Glomerular visceral epithelial cell (primary cell): ENCODE results near the gene GOLGA2.

ENCODE experiments used
- DNase-seq: peaks from one replicate; pipeline ENCODE4 v3.0.0-alpha.2; 2016; ENCODE audit errors: extremely low spot score

Gene GOLGA2

GRCh38 chr9:128211981-128212281 is 63.9 kb downstream of the GOLGA2 start:
- no peak for DNase-seq

DNA sequence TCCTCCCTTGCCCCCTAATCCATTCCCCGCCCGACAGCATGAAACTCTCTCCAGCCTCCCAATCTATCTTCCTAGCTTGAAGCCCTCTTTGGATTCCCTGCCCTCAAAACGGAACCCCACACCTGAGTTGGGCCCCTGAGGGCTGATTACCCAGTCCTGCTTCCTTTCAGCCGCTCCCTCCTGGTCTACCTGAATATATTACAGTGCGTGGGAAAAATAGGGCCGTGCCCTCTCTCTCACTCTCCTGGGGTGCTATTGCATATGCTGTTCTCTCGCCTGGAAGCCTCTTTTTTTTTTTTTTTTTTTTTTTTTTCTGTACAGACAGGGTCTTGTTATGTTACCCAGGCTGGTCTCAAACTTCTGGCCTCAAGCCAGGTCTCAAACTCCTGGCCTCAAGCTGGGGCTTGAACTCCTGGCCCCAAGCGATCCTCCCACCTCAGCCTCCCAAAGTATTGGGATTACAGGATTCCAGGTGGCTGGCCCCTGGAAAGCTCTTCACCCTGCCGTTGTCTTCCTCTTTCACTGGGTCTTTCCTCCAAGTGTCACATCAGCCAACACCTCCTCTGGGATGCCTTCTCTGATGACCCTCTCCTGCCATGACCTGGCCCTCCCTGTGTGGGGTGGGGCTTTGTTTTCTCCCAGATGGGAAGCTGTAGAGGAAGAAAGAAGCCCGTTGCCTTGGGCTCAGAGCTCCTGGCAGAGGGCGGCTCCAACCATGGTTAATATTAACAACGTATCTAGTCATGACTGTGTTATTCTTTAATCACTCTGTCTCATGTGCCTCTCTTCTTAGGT is 64.4 kb downstream of the GOLGA2 start:
- peak; percentile 84 for DNase-seq

GRCh38 chr9:128208946-128209669 is 66.7 kb downstream of the GOLGA2 start:
- DNase-seq, result no peak

DNA sequence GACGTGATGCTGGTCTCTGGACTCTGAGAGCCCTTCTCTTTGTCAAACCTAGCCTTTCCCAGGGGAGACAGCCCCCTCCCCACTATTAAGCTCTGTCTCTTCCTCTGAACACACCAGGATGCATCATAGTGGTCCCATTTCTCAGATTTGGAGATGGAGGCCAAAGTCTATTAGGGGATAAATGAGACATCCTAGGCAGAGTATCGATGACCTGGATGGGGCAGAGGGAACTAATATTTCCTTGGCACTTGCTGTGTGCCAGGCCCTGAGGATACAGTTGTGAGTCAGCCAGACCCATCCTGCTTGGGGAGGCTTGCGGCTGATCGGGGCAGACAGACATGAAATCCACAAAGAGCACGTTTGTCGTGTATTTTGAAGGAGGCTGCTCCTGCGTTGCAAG is 67.4 kb downstream of the GOLGA2 start:
- no peak for DNase-seq

GRCh38 chr9:128206916-128207910 is 68.6 kb downstream of the GOLGA2 start:
- DNase-seq, result no peak

DNA sequence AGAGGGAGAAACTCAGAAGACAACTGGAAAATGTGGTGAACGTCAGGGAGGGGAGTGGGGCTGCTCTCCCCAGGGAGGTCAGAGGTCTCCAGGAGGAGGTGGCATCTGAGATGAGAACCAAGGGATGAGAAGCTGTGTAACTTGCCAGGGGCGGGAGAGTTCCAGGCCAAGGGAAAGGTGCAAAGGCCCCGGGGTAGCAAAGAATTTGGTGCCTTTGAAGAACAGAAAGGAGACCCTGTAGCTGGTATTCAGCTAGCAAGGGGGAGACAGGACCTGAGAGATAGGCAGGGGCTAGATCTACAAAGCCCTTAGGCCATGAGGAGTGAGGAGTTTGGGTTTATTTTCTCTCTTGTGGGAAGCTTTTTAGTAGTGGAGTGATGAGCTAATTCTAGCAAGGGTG is 69.3 kb downstream of the GOLGA2 start:
- DNase-seq, result no peak
